HG03442 (cell line): ENCODE results near the gene CRYBG1.

ENCODE experiments used
- ATAC-seq: cut with Tn5 transposase; IDR thresholded peaks from one replicate; pipeline ENCODE4 v1.9.1; 2021; ENCODE audit warnings: mild to moderate bottlenecking, moderate library complexity; ENCODE audit not compliant: unreplicated experiment

The CRYBG1 gene

DNA sequence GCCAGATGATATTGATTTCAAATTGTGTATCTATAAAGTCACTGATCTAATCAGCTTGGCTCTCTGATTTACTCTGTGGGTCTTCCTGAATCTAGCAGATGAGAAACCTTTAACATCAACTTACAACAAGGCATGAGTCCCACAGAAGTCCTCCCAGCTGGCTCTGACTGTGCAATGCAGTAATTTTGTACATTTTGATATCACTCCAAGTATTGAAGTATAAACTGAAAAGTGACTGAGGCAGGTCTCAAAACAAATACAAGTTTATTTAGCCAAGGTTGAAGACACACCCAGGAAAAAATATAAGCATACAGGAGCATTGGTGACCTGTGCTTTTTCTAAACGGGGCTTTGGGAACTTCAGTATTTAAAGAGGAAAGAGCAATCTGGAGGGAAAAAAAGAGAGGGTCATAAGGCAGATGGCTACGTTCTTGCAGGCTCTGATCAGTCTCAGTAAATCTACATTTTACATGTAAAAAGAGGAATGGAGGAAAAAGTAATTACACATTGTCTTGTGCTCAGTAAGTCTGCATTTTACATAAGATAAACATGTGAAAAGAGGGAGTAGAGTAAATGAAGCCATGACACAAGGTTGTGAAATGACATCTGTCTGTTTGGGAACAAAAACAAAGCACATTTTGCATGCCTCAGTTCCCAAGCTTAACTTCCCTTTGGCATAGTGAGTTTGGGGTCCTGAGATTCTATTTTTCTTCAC is 59.5 kb downstream of the CRYBG1 start:
- ATAC-seq: no peak

- no peak for ATAC-seq
Measured at GRCh38 chr6:106421496-106421895, 61.0 kb downstream of the CRYBG1 start.

DNA sequence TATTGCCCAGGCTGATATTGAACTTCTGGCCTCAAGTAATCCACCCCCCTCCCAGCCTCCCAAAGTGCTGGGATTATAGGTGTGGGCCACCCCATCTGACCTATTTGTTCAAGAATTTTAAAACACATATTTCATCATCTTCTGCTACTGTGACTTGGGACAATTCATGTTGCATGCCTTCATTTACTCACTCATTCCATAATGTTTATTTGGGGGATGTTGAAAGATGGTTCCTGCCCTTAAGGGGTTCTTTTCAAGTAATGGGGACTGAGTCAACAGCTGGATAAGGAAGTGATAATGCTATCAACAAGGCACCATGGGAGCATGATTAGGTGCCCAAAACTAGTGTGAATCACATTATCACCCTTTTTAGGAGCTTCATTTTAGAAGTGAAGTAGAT is 62.0 kb downstream of the CRYBG1 start:
- no peak for ATAC-seq

DNA sequence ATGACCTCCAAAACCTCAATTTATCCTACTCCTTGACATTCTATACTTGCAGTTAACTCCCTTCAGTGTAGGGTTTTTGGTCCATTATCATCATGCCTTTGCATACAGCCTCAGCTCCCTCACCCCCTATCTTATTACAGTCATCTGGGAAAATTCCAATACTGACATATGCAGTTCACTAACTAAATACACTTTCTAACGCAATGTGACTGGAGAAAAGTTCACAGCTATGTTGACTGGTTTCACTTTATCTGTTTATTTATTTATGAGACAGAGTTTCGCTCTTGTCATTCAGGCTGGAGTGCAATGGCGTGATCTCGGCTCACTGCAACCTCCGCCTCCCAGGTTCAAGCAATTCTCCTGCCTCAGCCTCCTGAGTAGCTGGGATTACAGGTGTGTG is 64.9 kb downstream of the CRYBG1 start:
- ATAC-seq: no peak

DNA sequence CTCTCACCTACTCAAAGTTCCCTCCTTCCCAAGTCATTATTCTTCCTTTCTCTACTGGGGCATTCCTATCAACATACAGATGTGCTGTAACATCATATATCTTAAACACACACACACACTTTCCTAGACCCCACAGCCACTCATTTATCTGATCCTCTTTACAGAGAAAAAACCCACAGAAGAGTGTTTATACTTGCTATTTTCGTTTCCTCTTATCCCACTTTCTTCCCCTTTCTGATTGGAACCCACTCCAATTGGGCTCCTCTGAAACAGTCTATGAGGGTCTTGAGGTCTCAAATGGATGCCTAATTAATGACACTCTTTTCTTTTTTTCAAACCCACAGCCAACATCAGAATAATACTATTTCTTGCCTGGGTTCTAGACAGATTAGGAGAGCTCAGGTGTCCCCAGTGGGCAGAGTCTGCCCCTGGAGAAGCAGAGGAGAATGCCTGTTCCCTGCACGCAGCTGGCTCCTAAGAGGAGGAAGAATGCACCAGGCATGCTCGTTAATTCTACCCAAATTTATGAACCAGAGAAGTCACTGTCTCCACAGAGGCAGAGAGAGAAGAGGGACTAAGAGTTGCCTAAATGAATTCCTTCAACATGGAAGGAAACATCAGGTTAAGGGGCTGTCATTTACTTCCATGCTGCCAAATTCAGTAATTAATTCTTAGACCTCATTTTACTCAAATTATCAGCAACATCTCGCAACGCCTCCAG is 65.9 kb downstream of the CRYBG1 start:
- ATAC-seq: no peak

- no peak for ATAC-seq
Measured at GRCh38 chr6:106430466-106430865, 69.9 kb downstream of the CRYBG1 start.

- no peak for ATAC-seq
Measured at GRCh38 chr6:106431405-106431804, 70.9 kb downstream of the CRYBG1 start.

DNA sequence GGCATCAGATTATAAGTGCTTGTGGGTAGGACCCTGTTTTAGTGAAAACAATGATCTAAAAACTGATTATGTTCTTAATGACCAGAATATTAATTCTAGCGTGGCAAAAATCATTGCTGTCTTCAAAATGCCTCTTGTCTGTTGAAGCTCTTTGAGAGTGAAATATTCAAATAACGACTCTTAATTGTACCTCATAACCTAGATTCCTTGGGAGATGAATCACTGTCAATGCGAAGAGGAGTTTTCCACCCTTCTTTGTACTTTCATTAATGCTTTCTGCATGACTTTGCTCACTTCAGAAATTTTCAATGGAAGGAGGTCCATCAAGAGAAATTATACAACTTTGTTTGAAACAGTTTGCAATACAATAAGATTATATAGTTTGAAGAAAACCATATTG is 71.5 kb downstream of the CRYBG1 start:
- ATAC-seq: no peak

- no peak for ATAC-seq
Measured at GRCh38 chr6:106434530-106434929, 74.0 kb downstream of the CRYBG1 start.

DNA sequence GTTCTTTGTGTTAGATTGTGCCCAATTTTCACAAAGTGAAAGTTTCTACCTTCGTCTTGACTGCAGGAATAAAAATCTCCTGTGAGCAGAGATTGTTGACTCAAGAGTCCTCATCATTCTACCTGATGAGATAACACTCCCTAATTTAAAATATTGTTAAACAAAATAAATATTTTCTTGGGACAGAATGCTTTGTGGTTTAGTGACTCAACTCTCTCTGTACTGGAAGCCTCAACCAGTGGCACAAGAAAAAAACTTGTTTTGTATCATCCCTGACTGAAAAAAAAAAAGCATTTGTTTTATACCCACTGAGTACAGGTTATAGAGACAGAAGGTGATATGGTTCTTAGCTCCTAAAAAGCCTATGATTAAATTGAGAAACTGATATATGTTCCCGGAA is 78.9 kb downstream of the CRYBG1 start:
- ATAC-seq: no peak

- no peak for ATAC-seq
Measured at GRCh38 chr6:106440546-106440945, 80.0 kb downstream of the CRYBG1 start.

- no peak for ATAC-seq
Measured at GRCh38 chr6:106442395-106442794, 81.9 kb downstream of the CRYBG1 start.

GRCh38 chr6:106444777-106445507 is 84.4 kb downstream of the CRYBG1 start:
- peak; percentile 64 for ATAC-seq

DNA sequence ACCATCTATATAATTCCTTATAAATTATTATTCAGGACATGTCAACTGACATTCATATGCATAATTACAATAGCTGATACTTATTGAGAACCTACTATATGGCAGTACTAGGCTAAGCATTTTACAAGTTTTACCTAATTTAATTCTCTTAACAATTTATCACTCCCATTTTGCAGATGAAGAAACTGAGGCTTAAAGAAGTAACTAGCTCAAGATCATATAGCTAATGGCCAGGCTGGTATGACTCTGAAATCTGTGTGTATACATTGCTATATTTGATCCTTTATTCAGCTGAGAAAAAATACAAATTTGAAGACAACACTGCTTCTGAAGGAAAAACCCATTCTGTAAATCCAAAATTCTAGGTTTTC is 85.0 kb downstream of the CRYBG1 start:
- no peak for ATAC-seq

DNA sequence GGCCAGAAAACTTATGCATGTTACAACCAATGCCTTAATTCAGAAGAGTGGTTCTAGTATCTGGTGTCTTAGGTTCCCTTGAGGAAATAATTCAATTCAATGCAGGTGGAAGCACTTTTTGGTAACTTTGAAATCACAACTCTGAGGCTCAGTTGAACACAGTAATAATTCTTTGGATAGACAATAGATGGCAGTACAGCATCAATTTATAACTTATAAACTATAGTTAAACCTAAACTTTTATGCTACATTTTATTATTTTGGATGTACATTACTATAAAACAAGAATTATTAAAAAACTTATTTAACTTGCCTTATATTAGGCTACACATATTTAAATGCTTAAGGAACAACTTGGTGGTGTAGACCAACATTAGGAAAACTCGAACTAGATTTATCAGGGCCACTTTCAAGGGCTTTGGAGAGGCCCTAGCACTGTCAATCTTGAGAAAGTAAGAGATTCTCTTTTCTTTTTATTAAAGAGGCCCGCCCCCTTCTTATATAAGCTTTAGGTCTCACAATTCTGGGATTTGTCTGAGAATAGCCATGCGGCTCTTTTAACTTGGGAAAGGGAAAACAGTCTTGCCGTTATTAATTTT is 85.9 kb downstream of the CRYBG1 start:
- no peak for ATAC-seq

DNA sequence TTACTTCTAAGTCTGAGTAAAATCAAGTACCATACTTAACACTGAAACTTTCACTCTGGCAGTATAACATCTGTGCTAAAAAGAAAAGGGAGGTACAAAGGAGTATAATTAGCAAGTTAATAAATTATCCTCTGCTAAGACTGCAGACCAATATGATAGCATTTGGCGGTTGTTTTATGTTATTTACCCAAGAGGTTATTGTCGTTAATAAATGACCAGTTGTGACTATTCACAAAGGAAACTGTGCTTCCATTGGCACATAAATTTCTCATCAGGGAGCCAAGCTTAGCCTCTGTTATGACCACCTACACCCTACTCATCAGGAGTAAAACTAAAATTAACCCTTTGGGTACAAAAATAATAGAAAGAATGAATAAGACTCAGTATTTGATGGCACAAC is 86.5 kb downstream of the CRYBG1 start:
- ATAC-seq: no peak

DNA sequence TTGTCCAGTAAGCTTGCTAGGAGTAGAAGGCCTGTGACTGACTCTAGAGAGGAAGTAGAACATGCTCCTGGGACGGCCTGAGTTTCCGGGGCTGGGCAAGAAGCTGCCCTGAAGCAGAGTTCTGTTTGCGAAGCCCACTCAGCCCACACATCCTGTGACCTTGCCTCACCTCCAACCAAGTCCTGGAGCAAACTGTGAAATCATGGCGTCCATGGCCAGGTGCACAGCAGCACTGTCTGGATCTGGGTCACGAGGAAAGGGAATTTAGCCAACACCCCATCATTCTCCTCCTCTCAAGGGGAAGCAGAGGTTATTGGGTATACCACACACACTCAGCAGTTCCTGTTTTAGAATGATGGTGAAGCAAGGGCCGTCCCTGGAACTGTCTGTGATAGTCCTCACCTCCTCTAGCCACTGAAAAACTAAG is 87.5 kb downstream of the CRYBG1 start:
- no peak for ATAC-seq

GRCh38 chr6:106450653-106451052 is 90.1 kb downstream of the CRYBG1 start:
- ATAC-seq: no peak

DNA sequence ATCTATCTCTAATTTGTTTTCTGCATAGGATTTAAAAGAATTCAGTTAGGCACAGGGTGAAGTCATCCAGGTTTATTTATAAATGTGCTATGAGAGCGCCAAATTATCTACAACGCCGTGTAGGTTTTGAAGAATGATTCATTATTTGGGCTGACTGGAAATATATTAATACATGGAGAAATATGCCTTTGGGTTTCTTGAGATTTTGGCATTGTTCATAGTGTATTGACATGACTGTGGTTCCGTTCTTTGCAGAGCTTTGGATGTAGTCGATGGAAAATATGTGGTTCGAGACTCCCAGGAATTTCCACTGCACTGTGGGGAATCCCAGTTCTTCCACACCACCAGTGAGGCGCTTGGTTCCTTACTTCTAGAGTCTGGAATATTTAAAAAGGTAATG is 90.9 kb downstream of the CRYBG1 start:
- no peak for ATAC-seq

GRCh38 chr6:106452628-106453027 is 92.1 kb downstream of the CRYBG1 start:
- ATAC-seq: no peak

- ATAC-seq: no peak
Measured at GRCh38 chr6:106453756-106454367, 93.3 kb downstream of the CRYBG1 start.
